Adrenal gland (tissue), 12 donors: ENCODE data around the gene TBC1D1. TPM values are rescaled to one million over a fixed set of nuclear protein-coding genes. Genes with fewer than 3 reads are reported as not detected.
A peak's percentile ranks its signal among the peaks of the same experiment; 100 is the strongest.

Experiments
- DNase-seq, 7 donors: peaks; one replicate each; pipeline ENCODE4 v3.0.0-alpha.2; 2019 to 2020
- H3K27ac ChIP-seq, 5 donors: fragments of 200-600 bp; sonication (generic) in 4 of 5; 1 replicate in 3 of 5; 2 replicates in 2 of 5; pipeline versions ENCODE4 v1.5.1 to v1.8.0; 2016 to 2020; ENCODE audit warnings: mild to moderate bottlenecking in 1 of 5
- H3K27me3 ChIP-seq: fragments of 200-600 bp; 2 replicates; pipeline ENCODE4 v1.8.0; 2021
- H3K36me3 ChIP-seq, 2 donors: fragments of 200-600 bp; replicated peaks in 1 of 2; 1 replicate in 1 of 2; 2 replicates in 1 of 2; pipeline versions ENCODE4 v1.5.1 to v1.8.0; 2018 to 2022
- H3K4me1 ChIP-seq, 2 donors: fragments of 200-600 bp; replicated peaks in 1 of 2; 1 replicate in 1 of 2; 2 replicates in 1 of 2; pipeline versions ENCODE4 v1.5.1 to v1.8.0; 2018 to 2021
- H3K4me3 ChIP-seq, 4 donors: fragments of 200-600 bp; sonication (generic) in 3 of 4; one replicate each; pipeline ENCODE4 v1.5.1; 2016 to 2018
- H3K9me3 ChIP-seq, 3 donors: fragments of 200-600 bp; sonication (generic) in 1 of 3; replicated peaks in 1 of 3; 1 replicate in 2 of 3; 2 replicates in 1 of 3; pipeline versions ENCODE4 v1.5.1 to v1.8.0; 2016 to 2021
- POLR2A ChIP-seq, 2 donors: fragments of 450-650 bp; IDR thresholded peaks; one replicate each; pipeline ENCODE4 v1.6.1; 2017; ENCODE audit warnings: antibody characterized with exemption in 2 of 2, mild to moderate bottlenecking in 2 of 2, moderate library complexity in 1 of 2
- WGBS, 4 donors: extraction: QIAGEN DNeasy Blood & Tissue Kit in 2 of 4; methylation state at CpG; one replicate each; pipeline versions ENCODE4 v1.1.5 to v1.1.7; 2013 to 2017; 5-methylcytosine and 5-hydroxymethylcytosine counted together
- intact Hi-C, 2 donors: fragments of 100-400 bp; cut with DNase I; formaldehyde crosslinking; loops; one replicate each; pipeline versions ENCODE4 v1.14.1 to v1.15.0; 2022 to 2023
- polyA plus RNA-seq, 3 donors: library from polyadenylated mRNA; stranded (reverse); fragments of 200-250 nt in 2 of 3; fragments of 350-450 nt in 1 of 3; fragmentation: Illumina TruSeq in 1 of 3; extraction: RNeasy Lipid Tissue Mini Kit (QIAGEN cat#74804) in 1 of 3; gene quantifications; one replicate each; pipeline ENCODE4 v1.2.3, GENCODE V29; 2013 to 2014
- total RNA-seq, 9 donors: library from RNA; depleted of rRNA in 4 of 9; stranded (reverse); fragments of >200 nt in 4 of 9; fragments of 120-200 nt in 1 of 9; fragmentation: NEBNext Ultra II Directional in 1 of 9; extraction: Animal tissue kit (Norgen Biotek cat#: 25700) in 1 of 9; gene quantifications; one replicate each; pipeline versions ENCODE4 v1.1.0 to v1.2.4, GENCODE V29; 2013 to 2023
- TF ChIP-seq, protein P1 (sequence below), 6 experiments: fragments of 450-650 bp in 4 of 6; fragments of 200-600 bp in 2 of 6; sonication (generic) in 1 of 6; IDR thresholded peaks; 1 replicate in 5 of 6; 2 replicates in 1 of 6; pipeline versions ENCODE4 v1.5.1 to v1.8.0; 2016 to 2021; ENCODE audit warnings: antibody characterized with exemption in 6 of 6, mild to moderate bottlenecking in 2 of 6, moderate library complexity in 1 of 6
- donor health status: healthy with polysubstance abuse.
- donor health status: Bipolar disorder and iron deficiency.
- donor health status: DM: yes; HTN: yes; CAD: no.
- donor health status: DM: no; HTN: no; CAD: no.
- donor health status: DM: no; HTN: no; CAD: no.
- donor health status: DM: yes; HTN: yes; CAD: no.

TBC1D1 gene
- total and polyA plus RNA-seq, 12 donors = 16.3 to 77.3 (median 25.7) TPM

GRCh38 chr4:38023347-38024205 lies 132.7 kb downstream of the TBC1D1 start:
- H3K27ac ChIP-seq = peak overlapping the region in 1 of 5 donors; percentile 39
- H3K9me3 ChIP-seq = no peaks in the 10 kb centered on the region
- H3K27me3 ChIP-seq = no peaks in the 10 kb centered on the region
- H3K4me1 ChIP-seq = peaks cover 0 to 11% of the 10 kb centered on the region in 2 donors
- 49 to 61% (median 56%) methylated on average over 13 of the region's 13 CpGs for WGBS, 4 donors
- DNase-seq = no peak
- peak overlapping the region in 1 of 4 donors; percentile 8 for H3K4me3 ChIP-seq
- peaks cover 0 to 5% of the 10 kb centered on the region in 2 donors for H3K36me3 ChIP-seq
- intact Hi-C loops = no loop called here
- no peak for TF ChIP-seq POLR2A (IDR thresholded peaks at IDR 0.05)
- TF ChIP-seq, protein P1, sequence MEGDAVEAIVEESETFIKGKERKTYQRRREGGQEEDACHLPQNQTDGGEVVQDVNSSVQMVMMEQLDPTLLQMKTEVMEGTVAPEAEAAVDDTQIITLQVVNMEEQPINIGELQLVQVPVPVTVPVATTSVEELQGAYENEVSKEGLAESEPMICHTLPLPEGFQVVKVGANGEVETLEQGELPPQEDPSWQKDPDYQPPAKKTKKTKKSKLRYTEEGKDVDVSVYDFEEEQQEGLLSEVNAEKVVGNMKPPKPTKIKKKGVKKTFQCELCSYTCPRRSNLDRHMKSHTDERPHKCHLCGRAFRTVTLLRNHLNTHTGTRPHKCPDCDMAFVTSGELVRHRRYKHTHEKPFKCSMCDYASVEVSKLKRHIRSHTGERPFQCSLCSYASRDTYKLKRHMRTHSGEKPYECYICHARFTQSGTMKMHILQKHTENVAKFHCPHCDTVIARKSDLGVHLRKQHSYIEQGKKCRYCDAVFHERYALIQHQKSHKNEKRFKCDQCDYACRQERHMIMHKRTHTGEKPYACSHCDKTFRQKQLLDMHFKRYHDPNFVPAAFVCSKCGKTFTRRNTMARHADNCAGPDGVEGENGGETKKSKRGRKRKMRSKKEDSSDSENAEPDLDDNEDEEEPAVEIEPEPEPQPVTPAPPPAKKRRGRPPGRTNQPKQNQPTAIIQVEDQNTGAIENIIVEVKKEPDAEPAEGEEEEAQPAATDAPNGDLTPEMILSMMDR (IDR thresholded peaks at IDR 0.05) = no peak

DNA sequence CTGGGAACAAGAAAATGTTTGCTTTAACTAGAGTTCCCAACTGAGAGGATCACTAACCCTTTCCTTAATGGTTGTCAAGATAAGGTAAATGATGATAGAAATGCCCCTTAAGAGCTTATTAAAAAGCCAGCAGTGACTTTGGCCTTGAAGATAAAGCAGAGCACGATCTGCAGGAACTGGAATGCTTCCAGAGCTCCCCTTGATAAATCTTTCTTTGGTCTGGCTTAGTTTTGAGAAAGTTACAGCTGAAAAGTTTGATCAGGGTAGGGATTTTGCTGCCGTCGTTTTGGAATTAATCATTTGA lies 133.3 kb downstream of the TBC1D1 start:
- intact Hi-C loops = no loop called here
- peak in 3 of 7 donors; percentile 13 to 32 (median 26) for DNase-seq
- Histone ChIP-seq H3K27me3 (no peaks in the 10 kb centered on the region), H3K9me3 (no peaks in the 10 kb centered on the region), H3K4me1 (peaks cover 0 to 11% of the 10 kb centered on the region in 2 donors), H3K4me3 (peak overlapping the region in 1 of 4 donors; percentile 8), H3K36me3 (peaks cover 0 to 5% of the 10 kb centered on the region in 2 donors), H3K27ac (peak overlapping the region in 1 of 5 donors; percentile 39)
- 2 to 7% (median 5%) methylated on average over 3 of the region's 3 CpGs for whole genome bisulfite sequencing, 4 donors
- no peak for TF ChIP-seq POLR2A (IDR thresholded peaks at IDR 0.05)
- TF ChIP-seq, protein P1 (IDR thresholded peaks at IDR 0.05) = no peak

- TF ChIP-seq POLR2A (IDR thresholded peaks at IDR 0.05) = no peak
- TF ChIP-seq, protein P1 (IDR thresholded peaks at IDR 0.05) = no peak
- Histone ChIP-seq H3K4me1 (peaks cover 0 to 11% of the 10 kb centered on the region in 2 donors), H3K9me3 (no peaks in the 10 kb centered on the region), H3K27me3 (no peaks in the 10 kb centered on the region), H3K4me3 (no peak overlapping the region), H3K36me3 (peaks cover 0 to 5% of the 10 kb centered on the region in 2 donors), H3K27ac (peak overlapping the region in 1 of 5 donors; percentile 10)
- WGBS, 4 donors = 87 to 93% (median 91%) methylated on average over 7 of the region's 7 CpGs
- intact Hi-C loops = no loop called here
- no peak for DNase-seq
Observed at GRCh38 chr4:38025665-38026064, 134.8 kb downstream of the TBC1D1 start.

- no peaks in the 10 kb centered on the region for H3K27me3 ChIP-seq
- no peak overlapping the region for H3K4me3 ChIP-seq
- TF ChIP-seq, protein P1 (IDR thresholded peaks at IDR 0.05) = no peak
- TF ChIP-seq POLR2A (IDR thresholded peaks at IDR 0.05) = no peak
- intact Hi-C loops = no loop called here
- H3K36me3 ChIP-seq = peaks cover 0 to 5% of the 10 kb centered on the region in 2 donors
- peak overlapping the region in 1 of 5 donors; percentile 10 for H3K27ac ChIP-seq
- peaks cover 0 to 11% of the 10 kb centered on the region in 2 donors for H3K4me1 ChIP-seq
- DNase-seq = peak; percentile 38 to 82 (median 70)
- 48 to 78% (median 62%) methylated on average over 3 to 6 of the region's 6 CpGs for WGBS, 4 donors
- H3K9me3 ChIP-seq = no peaks in the 10 kb centered on the region
Observed at GRCh38 chr4:38026158-38026740, 135.4 kb downstream of the TBC1D1 start.
